Colon (tissue), 2 donors: ENCODE data around the gene CKAP4.

ENCODE experiments used
- FAIRE-seq: peaks from 2 replicates; lab custom pipeline; 2012; peaks lifted over from hg19 to GRCh38; lab: Jason Lieb, UNC
- donor health status: control.
- donor health status: control.

The CKAP4 gene

GRCh38 chr12:106197906-106198623 lies 49.8 kb downstream of the CKAP4 start:
- no peak for FAIRE-seq

DNA sequence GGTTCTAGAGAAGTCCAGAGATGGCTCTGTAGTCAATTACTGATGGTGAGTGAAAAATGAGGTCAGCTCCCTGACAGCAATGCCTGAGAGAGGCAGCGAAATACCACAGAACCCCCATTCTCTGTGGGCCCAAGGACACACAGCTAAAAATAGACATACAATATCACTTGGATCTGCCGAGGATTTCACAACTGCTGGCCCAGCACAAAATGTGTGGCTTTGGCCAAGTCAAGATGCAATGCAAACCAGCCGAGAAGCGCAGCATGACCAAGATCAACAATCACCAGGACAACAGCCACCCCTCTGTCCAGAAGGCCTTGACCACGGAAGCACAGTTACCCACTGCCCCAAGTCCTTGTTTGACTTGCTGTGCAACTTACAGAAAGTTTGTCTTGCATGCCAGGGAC lies 52.2 kb downstream of the CKAP4 start:
- FAIRE-seq: no peak

DNA sequence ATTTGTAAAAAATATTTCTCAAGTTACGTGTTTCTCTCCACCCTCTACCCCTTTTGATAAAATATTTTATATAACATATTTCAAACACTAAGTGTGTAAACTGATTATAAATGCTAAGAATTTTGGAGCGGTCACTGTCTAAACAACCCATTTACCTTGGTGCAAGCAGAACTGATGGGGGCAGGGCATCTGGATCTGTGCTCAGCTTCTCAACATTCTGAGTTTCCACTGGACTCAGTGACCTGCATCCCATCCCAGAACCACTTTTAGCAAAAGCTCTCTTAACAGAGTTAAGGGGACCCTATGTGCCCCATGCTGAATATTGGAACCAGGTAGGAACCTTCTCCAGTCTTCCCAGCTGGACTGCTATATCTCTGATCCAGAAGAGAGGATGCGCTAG lies 53.5 kb downstream of the CKAP4 start:
- no peak for FAIRE-seq

GRCh38 chr12:106193394-106194215 lies 54.2 kb downstream of the CKAP4 start:
- no peak for FAIRE-seq

- no peak for FAIRE-seq
Measured at GRCh38 chr12:106192659-106193393, 55.0 kb downstream of the CKAP4 start.

DNA sequence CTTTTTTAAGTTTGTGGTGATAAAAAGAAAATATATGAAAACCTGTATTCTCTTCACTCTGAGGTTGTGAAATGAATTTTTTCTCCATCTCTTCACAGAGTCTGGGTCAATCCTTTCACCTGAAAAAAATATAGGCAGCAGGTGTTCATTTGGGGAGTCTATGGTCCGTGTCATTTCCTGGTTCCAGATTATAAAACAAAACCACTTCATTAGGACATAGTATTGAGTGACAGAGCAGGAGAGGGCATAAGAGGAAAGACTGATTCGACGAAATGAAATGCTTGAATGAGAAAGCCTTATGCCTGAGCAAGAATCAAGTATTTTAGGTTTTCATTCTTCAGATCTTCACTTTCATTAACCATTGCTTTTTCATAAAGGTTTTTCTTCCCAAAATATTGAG lies 57.2 kb downstream of the CKAP4 start:
- FAIRE-seq: no peak

DNA sequence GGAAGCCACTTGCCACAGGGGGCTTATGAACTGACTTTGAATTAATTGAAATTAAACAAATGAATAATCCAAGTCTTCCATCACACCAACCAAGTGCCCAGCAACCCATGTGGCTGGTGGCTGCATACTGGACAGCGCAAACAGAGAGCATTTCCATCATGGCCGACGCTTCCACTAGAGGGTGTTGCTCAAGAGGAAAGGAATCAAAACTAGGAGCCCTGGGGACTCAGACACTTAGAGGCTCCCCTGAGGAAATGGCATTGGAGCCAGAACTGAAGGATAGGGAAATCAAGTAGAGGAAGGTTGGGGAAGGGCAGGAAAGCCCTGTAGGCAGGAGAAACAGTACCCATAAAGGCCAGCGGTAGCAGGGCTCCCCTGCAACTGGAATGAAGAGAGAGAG lies 58.5 kb downstream of the CKAP4 start:
- no peak for FAIRE-seq

DNA sequence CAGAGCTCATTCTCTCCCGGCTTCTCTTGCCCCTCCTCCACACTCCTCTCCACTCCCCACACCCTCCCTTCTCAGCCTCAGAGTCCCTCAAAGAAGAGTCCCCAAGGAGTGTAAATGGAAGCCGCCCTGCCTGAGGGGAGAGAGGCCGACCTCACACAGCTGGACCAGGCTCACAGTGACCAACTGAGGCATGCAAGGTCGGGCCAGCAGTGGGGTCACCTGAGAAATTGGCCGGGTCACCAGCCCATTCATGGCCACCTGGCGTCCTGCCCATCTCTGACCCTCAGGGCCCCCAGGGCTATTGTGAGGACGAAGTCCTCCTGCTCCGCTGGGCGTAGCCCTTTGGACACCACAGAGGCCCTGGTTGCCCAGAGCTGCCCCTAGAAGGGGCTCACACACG lies 59.6 kb downstream of the CKAP4 start:
- FAIRE-seq: no peak
